LNCaP clone FGC (cell line): ENCODE measurements around the gene RELN.

Experiments used
- DNase-seq: peaks from one replicate; pipeline ENCODE4 v3.0.0-alpha.2; 2011; ENCODE audit warnings: low read depth
- H3K4me3 ChIP-seq: 2 replicates; pipeline ENCODE4 v1.5.1; 2011; ENCODE audit warnings: mild to moderate bottlenecking, low read depth, low read length, control low read depth
- CTCF ChIP-seq: IDR thresholded peaks from 2 replicates; pipeline ENCODE4 v1.5.1; 2012; ENCODE audit warnings: mild to moderate bottlenecking; ENCODE audit not compliant: control insufficient read depth, insufficient read depth; ENCODE audit errors: extremely low read depth

RELN gene

DNA sequence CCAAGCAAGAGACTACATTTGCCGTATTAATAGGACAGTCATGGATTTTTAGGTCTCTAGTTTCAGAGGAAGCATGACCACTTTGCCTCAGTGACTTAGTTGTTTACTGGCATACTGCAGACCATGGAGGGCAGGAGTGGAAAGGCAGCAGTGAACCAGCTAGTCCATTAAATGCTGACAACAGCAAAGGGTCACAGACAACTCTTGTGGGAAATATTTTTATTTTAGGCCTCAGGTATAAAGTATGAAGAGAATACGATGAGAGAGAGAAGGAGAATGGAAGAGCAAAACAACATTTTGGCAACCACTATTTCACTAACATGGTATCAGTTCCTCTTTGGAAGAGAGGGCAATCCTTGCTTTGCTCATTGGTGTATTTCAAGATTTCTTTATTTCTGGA is 118.0 kb downstream of the RELN start:
- H3K4me3 ChIP-seq = no peak overlapping the region
- no peak for TF ChIP-seq CTCF
- no peak for DNase-seq

- H3K4me3 ChIP-seq = no peak overlapping the region
- no peak for TF ChIP-seq CTCF
- no peak for DNase-seq
Measured at GRCh38 chr7:103870664-103871063, 118.8 kb downstream of the RELN start.

DNA sequence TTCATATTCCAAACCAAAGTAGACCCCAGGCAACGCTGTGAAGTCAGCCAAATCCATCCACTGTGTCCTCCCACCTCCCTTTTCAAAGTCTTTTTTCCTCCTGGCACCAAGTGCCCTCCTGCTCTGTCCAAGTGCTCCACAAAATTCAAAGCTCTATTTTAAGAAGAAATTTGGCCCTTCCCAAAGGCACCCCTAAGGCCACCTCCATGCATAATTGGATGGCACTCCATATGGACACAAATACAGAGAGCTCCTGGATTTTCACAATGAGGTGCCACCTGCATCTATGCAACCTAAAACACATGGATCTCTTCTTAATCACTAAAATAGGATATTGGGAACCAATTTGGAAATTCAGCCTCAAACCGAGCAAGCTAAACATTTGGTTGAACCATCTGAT is 121.6 kb downstream of the RELN start:
- no peak for TF ChIP-seq CTCF
- no peak for DNase-seq
- no peak overlapping the region for H3K4me3 ChIP-seq

DNA sequence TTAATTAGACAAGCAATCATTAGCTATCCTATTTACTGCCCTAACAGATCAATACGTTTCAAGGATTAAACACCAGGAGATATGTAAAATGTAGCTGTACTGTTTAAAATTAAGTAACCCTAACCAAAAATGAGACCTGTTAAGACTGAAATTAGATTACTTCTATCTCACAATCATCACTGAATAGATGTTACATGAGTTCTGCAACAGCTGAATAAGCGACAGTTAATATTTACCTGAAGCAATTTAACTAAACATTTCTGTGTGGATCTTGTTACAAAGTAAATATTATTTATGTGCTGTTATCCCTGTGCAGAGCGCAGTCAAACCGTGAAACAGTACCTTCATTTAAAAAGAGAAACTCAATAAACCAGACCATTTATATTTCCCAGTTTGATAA is 122.5 kb downstream of the RELN start:
- DNase-seq = peak; percentile 59

DNA sequence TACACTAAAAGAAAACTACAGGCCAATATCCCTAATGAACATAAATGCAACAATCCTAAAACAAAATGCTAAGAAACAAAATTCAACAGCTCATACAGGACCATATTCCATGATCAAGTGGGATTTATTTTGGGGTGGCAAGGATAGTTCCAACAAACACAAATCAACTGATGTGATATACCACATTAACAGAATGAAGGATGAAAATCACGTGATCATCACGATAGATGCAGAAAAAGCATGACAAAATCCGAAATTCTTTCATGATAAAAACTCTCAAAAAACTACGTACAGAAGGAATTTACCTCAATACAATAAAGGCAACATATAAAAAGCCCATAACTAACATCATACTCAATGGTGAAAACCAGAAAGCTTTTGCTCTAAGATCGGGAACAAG is 124.0 kb downstream of the RELN start:
- no peak for TF ChIP-seq CTCF
- no peak for DNase-seq
- H3K4me3 ChIP-seq = no peak overlapping the region

More for the DNA sequence above, 122.5 kb downstream of the RELN start:
- peak overlapping the region; percentile 17; the same call in 1 of the 2 replicates for H3K4me3 ChIP-seq
- no peak for TF ChIP-seq CTCF

DNA sequence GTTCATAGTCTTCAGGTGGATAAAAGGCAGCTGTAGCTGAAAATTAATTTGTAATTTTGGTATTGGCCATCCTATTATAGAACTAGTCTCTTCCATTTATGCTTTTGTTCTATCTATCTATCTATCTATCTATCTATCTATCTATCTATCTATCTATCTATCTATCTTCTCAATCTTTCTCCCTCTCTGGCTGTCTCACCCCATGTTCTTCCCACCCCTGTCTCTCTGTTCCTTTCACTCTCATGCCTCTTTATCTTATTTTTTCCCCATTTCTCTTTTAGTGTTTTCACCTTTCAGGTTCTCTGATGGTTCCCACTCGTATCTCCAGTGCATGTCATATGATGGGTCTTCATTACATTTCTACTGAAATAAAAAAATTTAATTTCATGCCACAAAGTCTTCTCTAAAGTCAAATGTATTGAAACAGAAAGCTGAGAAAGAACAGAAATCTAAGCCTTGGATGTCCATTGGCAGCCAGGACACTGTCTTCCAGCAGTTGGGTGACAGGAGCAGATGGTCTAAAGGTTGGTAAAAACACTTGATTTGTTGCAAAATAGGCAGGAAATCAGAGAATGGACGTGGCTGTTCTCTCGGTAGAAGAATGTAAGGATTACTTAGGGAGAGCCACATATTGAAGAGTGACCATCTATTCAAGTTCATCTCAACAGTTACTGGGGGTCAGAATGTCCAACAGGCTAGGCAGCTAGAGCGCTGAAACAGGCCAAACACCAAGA is 127.0 kb downstream of the RELN start:
- no peak overlapping the region for H3K4me3 ChIP-seq
- no peak for DNase-seq
- no peak for TF ChIP-seq CTCF

DNA sequence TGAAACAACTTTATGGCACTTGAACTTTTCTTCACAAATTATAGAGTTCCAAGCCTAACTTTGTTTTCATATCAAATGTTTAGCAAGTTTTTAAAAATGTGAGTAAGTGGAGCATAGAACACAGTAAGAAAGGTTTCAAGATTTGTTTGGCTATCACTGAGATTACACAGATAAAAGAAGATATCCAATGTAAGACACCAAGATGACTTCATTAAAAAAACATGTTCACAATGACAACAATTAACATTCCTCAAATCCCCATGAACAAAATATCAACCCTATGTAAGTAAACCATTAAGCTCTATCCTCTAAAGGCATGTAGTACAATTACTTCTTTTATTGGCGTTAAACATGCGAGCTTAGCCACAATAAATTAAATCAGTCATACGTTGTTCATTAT is 129.7 kb downstream of the RELN start:
- no peak overlapping the region for H3K4me3 ChIP-seq
- DNase-seq = no peak
- no peak for TF ChIP-seq CTCF
